Upper lobe of left lung (tissue), 4 donors: ENCODE results near the gene CBX5.

Source experiments
- CTCF ChIP-seq, 6 experiments: fragments of 450-650 bp in 4 of 6; fragments of 200-600 bp in 2 of 6; sonication (generic) in 2 of 6; IDR thresholded peaks; one replicate each; pipeline ENCODE4 v1.5.1; 2016 to 2019; ENCODE audit warnings: antibody characterized with exemption in 6 of 6
- EP300 ChIP-seq, 4 donors: sonication (generic); formaldehyde crosslinking; IDR thresholded peaks; one replicate each; pipeline ENCODE4 v1.5.1; 2017; ENCODE audit warnings: antibody characterized with exemption in 4 of 4, control low read depth in 2 of 4
- POLR2A ChIP-seq, 4 donors: fragments of 450-650 bp; IDR thresholded peaks; one replicate each; pipeline ENCODE4 v1.5.1; 2016 to 2017; ENCODE audit warnings: antibody characterized with exemption in 4 of 4, mild to moderate bottlenecking in 2 of 4
- POLR2AphosphoS5 ChIP-seq, 2 donors: sonication (generic); formaldehyde crosslinking; IDR thresholded peaks; one replicate each; pipeline ENCODE4 v1.5.1; 2017; ENCODE audit warnings: antibody characterized with exemption in 2 of 2

GRCh38 chr12:54215989-54216796 is 63.7 kb downstream of the CBX5 start:
- no peak for TF ChIP-seq POLR2AphosphoS5 (IDR thresholded peaks at IDR 0.05)
- no peak for TF ChIP-seq CTCF (IDR thresholded peaks at IDR 0.05)
- no peak for TF ChIP-seq POLR2A (IDR thresholded peaks at IDR 0.05)
- no peak for TF ChIP-seq EP300 (IDR thresholded peaks at IDR 0.05)
